CD4-positive, alpha-beta T cell (primary cell): ENCODE results near the gene LGR6. TPM values are rescaled to one million over a fixed set of nuclear protein-coding genes. Genes with fewer than 3 reads are reported as not detected.

ENCODE experiments used
- ATAC-seq: fragments of 200-7000 bp; cut with Tn5 transposase; one replicate; pipeline ENCODE4 v1.10.0; 2022; ENCODE audit warnings: mild to moderate bottlenecking; ENCODE audit not compliant: poor library complexity
- CTCF ChIA-PET: fragments of 350-600 bp; sonication (Branson Sonifier 250); formaldehyde crosslinking; loops from one replicate; lab custom pipeline; 2021; ENCODE audit warnings: antibody characterized with exemption, inconsistent platforms; lab: Charles Lee
- POLR2A ChIA-PET: fragments of 350-600 bp; sonication (Branson Sonifier 250); formaldehyde crosslinking; loops from one replicate; lab custom pipeline; 2021; ENCODE audit warnings: antibody characterized with exemption, inconsistent platforms; lab: Charles Lee
- DNase-seq, 14 experiments: peaks; one replicate each; pipeline ENCODE4 v3.0.0-alpha.2; 2013 to 2020; ENCODE audit warnings: mixed read lengths in 2 of 14
- H3K27ac ChIP-seq, 2 donors: one replicate each; pipeline versions ENCODE4 v1.5.1 to v1.7.0; 2013; ENCODE audit warnings: low read length in 2 of 2, low read depth in 1 of 2, mild to moderate bottlenecking in 1 of 2
- H3K27me3 ChIP-seq, 2 experiments: 1 replicate in 1 of 2; 2 replicates in 1 of 2; pipeline versions ENCODE4 v1.6.1 to v1.7.0; 2013; ENCODE audit warnings: low read length in 2 of 2, control low read depth in 1 of 2, mild to moderate bottlenecking in 1 of 2, moderate library complexity in 1 of 2; ENCODE audit not compliant: insufficient read depth in 2 of 2, control insufficient read depth in 1 of 2
- H3K36me3 ChIP-seq: one replicate; pipeline ENCODE4 v1.6.1; 2013; ENCODE audit warnings: low read length, control low read depth; ENCODE audit not compliant: insufficient read depth
- H3K4me1 ChIP-seq: one replicate; pipeline ENCODE4 v1.6.1; 2013; ENCODE audit warnings: low read length, control low read depth; ENCODE audit not compliant: insufficient read depth
- H3K4me3 ChIP-seq: one replicate; pipeline ENCODE4 v1.5.1; 2013; ENCODE audit warnings: mild to moderate bottlenecking, low read length, moderate library complexity
- H3K9me3 ChIP-seq, 2 experiments: 1 replicate in 1 of 2; 2 replicates in 1 of 2; pipeline versions ENCODE4 v1.6.1 to v1.7.0; 2013; ENCODE audit warnings: low read length in 2 of 2, mild to moderate bottlenecking in 2 of 2, control low read depth in 1 of 2, moderate library complexity in 1 of 2; ENCODE audit not compliant: control insufficient read depth in 1 of 2, insufficient read depth in 1 of 2
- H3K27ac Mint-ChIP-seq: one replicate; pipeline ENCODE4 v1.8.0; 2020; ENCODE audit warnings: mixed read lengths
- H3K27me3 Mint-ChIP-seq: one replicate; pipeline ENCODE4 v1.8.0; 2021; ENCODE audit warnings: mixed read lengths
- H3K36me3 Mint-ChIP-seq: one replicate; pipeline ENCODE4 v1.8.0; 2021; ENCODE audit warnings: low read depth, mixed read lengths
- H3K4me1 Mint-ChIP-seq: one replicate; pipeline ENCODE4 v1.8.0; 2021; ENCODE audit warnings: low read depth, mixed read lengths
- H3K4me3 Mint-ChIP-seq: one replicate; pipeline ENCODE4 v1.8.0; 2020; ENCODE audit warnings: mild to moderate bottlenecking, mixed read lengths
- H3K9me3 Mint-ChIP-seq: one replicate; pipeline ENCODE4 v1.8.0; 2020; ENCODE audit warnings: mixed read lengths
- intact Hi-C, 2 experiments: fragments of 100-400 bp; cut with DNase I in 1 of 2; cut with micrococcal nuclease in 1 of 2; formaldehyde crosslinking; loops; one replicate each; pipeline versions ENCODE4 v1.15.1 to v1.9.0; 2023 to 2025; cut with DNase I, micrococcal nuclease
- total RNA-seq, 174 experiments: library from RNA in 2 of 174; stranded (reverse) in 2 of 174; gene quantifications; one replicate each; pipeline ENCODE4 v1.2.3 and lab custom pipeline; 2021 to 2026
- TF ChIP-seq, protein P1 (sequence below): fragments of 200-600 bp; IDR thresholded peaks from one replicate; pipeline ENCODE4 v1.8.0; 2022; ENCODE audit warnings: antibody characterized with exemption, mild to moderate bottlenecking

The LGR6 gene
- total RNA-seq, 2 experiments from 2014 or later = 0.19 to 0.45 TPM

DNA sequence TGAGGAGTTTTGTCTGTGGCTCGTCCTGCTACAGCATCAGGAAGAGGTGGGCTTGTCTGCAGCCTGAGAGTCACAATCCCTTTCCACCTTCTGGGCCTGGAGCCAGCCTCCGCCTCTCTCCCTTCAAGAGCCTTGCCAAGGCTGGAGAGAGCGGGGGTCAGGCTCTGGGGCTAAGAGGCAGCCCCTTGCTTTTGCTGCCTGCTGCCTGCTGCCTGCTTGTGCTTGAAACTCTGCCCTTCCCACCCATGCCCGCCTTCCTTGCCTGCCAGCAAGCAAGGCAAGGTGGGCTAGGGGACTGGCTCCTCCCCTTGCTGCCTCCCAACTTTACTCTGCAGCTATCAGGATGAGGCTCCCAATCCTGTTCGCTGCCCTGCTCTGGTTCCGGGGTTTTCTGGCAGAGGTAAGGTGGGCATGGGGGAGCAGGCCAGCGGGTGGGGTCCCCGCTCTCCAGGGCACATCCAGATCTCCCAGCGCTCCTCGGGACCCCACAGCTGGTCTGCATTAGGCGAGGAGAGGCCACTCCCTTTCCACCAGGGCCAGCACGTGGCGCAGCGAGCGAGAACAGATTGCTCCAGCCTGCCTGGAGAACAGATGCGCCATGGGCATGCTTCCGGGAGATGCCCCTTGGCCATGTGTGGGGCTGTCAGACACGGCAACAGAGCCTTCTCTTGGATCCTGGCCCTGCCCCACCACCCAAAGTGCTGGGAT is 25.7 kb upstream of the LGR6 start:
- no peak overlapping the region for H3K4me3 ChIP-seq
- CTCF ChIA-PET = no interaction called here
- POLR2A ChIA-PET = no interaction called here
- no peaks in the 10 kb centered on the region for H3K27me3 ChIP-seq
- H3K27me3 Mint-ChIP-seq = no peaks in the 10 kb centered on the region
- no peaks in the 10 kb centered on the region for H3K36me3 Mint-ChIP-seq
- DNase-seq (no peak), ATAC-seq (no peak)
- H3K27ac ChIP-seq = no peak overlapping the region
- peaks cover 37% of the 10 kb centered on the region for H3K4me1 Mint-ChIP-seq
- TF ChIP-seq, protein P1, sequence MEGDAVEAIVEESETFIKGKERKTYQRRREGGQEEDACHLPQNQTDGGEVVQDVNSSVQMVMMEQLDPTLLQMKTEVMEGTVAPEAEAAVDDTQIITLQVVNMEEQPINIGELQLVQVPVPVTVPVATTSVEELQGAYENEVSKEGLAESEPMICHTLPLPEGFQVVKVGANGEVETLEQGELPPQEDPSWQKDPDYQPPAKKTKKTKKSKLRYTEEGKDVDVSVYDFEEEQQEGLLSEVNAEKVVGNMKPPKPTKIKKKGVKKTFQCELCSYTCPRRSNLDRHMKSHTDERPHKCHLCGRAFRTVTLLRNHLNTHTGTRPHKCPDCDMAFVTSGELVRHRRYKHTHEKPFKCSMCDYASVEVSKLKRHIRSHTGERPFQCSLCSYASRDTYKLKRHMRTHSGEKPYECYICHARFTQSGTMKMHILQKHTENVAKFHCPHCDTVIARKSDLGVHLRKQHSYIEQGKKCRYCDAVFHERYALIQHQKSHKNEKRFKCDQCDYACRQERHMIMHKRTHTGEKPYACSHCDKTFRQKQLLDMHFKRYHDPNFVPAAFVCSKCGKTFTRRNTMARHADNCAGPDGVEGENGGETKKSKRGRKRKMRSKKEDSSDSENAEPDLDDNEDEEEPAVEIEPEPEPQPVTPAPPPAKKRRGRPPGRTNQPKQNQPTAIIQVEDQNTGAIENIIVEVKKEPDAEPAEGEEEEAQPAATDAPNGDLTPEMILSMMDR = no peak
- peaks cover 48% of the 10 kb centered on the region for H3K4me1 ChIP-seq
- no peaks in the 10 kb centered on the region for H3K36me3 ChIP-seq
- H3K9me3 Mint-ChIP-seq = no peaks in the 10 kb centered on the region
- no peaks in the 10 kb centered on the region for H3K9me3 ChIP-seq
- no peak overlapping the region for H3K4me3 Mint-ChIP-seq
- no peak overlapping the region for H3K27ac Mint-ChIP-seq
- intact Hi-C loops = no loop called here

DNA sequence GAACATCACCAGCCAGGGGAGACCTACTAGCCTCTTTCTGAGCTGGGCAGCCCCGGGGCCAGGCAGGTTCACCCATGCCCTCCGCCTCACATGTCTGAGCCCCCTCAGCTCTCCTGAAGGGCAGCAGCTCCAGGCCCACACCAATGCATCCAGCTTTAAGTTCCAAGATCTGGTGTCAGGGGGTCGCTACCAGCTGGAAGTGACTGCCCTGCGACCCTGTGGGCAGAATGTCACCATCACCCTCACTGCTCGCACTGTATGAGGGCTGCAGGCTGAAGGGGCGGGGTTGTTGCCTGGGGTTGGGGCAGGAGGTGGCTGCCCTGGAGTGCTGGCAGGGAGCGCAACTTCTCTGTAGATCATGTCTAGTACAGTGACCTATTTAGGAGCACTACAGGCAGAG is 24.7 kb upstream of the LGR6 start:
- DNase-seq = no peak
- no peaks in the 10 kb centered on the region for H3K36me3 ChIP-seq
- H3K9me3 ChIP-seq = no peaks in the 10 kb centered on the region
- H3K36me3 Mint-ChIP-seq = no peaks in the 10 kb centered on the region
- peaks cover 38% of the 10 kb centered on the region for H3K4me1 ChIP-seq
- TF ChIP-seq, protein P1 = no peak
- peaks cover 27% of the 10 kb centered on the region for H3K4me1 Mint-ChIP-seq
- H3K4me3 ChIP-seq = no peak overlapping the region
- no peaks in the 10 kb centered on the region for H3K27me3 ChIP-seq
- H3K9me3 Mint-ChIP-seq = no peaks in the 10 kb centered on the region
- ATAC-seq = no peak
- CTCF ChIA-PET = no interaction called here
- no peaks in the 10 kb centered on the region for H3K27me3 Mint-ChIP-seq
- H3K27ac ChIP-seq = no peak overlapping the region
- H3K4me3 Mint-ChIP-seq = no peak overlapping the region
- intact Hi-C loops = no loop called here
- POLR2A ChIA-PET = no interaction called here
- H3K27ac Mint-ChIP-seq = no peak overlapping the region

DNA sequence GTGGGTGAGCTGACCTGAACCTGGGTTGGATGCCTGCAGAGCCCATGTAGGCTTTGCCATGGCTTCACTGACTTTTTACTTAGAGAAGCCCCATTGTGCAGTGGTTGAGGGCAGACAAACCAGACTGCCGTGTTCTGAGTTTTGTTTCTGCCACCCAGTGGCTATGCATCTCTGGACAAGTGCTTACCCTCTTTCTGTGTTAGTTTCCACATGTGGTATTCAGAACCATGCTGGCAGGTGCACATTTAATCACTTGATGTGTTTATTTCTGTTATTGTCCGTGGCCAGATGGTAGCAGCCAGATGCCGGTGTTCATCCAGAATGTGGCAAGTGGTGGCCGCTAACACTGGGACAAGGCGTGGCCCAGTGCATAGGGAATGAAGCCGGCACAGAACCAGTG is 22.9 kb upstream of the LGR6 start:
- ChIA-PET POLR2A (interaction anchor here (1.0 to 1.1 kb wide), 2 partner anchors 10 to 16 kb away, joined by 4 to 7 read pairs; partner anchors contain the start of gene PTPN7), CTCF (interaction anchor here (1.5 to 2.8 kb wide), 2 partner anchors 10 to 15 kb away, joined by 3 to 8 read pairs; partner anchors contain the start of gene PTPN7)
- intact Hi-C loops = no loop called here
- no peak overlapping the region for H3K4me3 ChIP-seq
- peak; percentile 45 for ATAC-seq
- TF ChIP-seq, protein P1 = no peak
- H3K27me3 Mint-ChIP-seq = no peaks in the 10 kb centered on the region
- H3K4me1 Mint-ChIP-seq = peaks cover 8% of the 10 kb centered on the region
- no peaks in the 10 kb centered on the region for H3K27me3 ChIP-seq
- H3K36me3 ChIP-seq = no peaks in the 10 kb centered on the region
- H3K27ac ChIP-seq = no peak overlapping the region
- H3K4me3 Mint-ChIP-seq = no peak overlapping the region
- peaks cover 20% of the 10 kb centered on the region for H3K4me1 ChIP-seq
- peak in 3 of 14 experiments; percentile 15 to 43 (median 25) for DNase-seq
- H3K36me3 Mint-ChIP-seq = no peaks in the 10 kb centered on the region
- no peaks in the 10 kb centered on the region for H3K9me3 Mint-ChIP-seq
- H3K27ac Mint-ChIP-seq = no peak overlapping the region
- no peaks in the 10 kb centered on the region for H3K9me3 ChIP-seq
